ENCODE measurements around the gene LCN10.
"Not testable (repeated sequence)": the region's sequence is repeated elsewhere in the genome, so short reads cannot be mapped to it uniquely, and the experiment has no call there.

Gene LCN10

DNA sequence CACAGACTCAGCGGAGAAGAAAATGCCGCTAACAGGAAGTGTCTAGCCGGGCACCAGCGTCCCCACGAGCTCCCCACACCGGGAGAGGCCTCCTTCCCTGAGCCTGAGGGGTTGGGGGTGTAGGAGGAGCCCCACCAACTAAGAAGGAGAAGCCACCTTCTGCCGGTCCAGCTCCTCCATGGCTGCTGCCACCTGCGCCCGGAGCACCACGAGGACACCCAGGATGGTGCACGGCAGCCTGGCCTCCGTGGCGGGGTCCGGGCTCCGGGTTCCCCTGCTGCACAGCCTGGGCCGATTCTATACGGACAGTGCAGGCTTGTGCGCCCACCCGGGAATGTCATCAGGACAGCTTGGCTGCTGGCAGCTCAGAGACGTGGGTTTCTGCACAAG lies 15.0 kb upstream of the LCN10 start:
- no peak overlapping the region for H3K4me3 ChIP-seq (replicated peaks in 1 of 2; ENCODE audit: low read depth in 2 of 2, low read length in 2 of 2)
- TF ChIP-seq, protein P1, sequence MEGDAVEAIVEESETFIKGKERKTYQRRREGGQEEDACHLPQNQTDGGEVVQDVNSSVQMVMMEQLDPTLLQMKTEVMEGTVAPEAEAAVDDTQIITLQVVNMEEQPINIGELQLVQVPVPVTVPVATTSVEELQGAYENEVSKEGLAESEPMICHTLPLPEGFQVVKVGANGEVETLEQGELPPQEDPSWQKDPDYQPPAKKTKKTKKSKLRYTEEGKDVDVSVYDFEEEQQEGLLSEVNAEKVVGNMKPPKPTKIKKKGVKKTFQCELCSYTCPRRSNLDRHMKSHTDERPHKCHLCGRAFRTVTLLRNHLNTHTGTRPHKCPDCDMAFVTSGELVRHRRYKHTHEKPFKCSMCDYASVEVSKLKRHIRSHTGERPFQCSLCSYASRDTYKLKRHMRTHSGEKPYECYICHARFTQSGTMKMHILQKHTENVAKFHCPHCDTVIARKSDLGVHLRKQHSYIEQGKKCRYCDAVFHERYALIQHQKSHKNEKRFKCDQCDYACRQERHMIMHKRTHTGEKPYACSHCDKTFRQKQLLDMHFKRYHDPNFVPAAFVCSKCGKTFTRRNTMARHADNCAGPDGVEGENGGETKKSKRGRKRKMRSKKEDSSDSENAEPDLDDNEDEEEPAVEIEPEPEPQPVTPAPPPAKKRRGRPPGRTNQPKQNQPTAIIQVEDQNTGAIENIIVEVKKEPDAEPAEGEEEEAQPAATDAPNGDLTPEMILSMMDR (IDR thresholded peaks at IDR 0.05; ENCODE audit: low read depth, low read length), result no peak
- DNase-seq (ENCODE audit: low read depth in 2 of 2), result no peak

DNA sequence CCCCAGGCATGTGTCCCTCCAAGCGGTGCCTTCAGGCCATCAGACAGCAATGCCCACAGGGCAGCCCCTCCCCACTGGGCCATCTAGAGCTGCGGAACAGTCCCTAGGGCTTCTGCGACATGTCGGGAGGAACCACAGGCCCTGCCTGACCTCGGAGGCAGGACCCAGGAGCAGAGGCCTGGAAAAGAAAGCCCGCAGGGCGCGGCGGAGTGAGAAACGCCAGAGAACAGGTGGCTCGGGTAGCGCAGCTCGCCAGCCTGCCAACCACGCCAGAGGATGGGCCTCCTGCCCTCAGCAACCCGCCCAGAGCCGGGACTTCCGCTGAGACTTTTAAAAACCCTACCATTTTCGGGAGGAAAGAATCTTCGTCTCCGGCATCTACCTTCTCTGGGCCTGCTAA lies 14.6 kb upstream of the LCN10 start:
- no peak overlapping the region for H3K4me3 ChIP-seq (replicated peaks in 1 of 2; ENCODE audit: low read depth in 2 of 2, low read length in 2 of 2)
- TF ChIP-seq, protein P1 (IDR thresholded peaks at IDR 0.05; ENCODE audit: low read depth, low read length), result no peak
- DNase-seq (ENCODE audit: low read depth in 2 of 2), result no peak

DNA sequence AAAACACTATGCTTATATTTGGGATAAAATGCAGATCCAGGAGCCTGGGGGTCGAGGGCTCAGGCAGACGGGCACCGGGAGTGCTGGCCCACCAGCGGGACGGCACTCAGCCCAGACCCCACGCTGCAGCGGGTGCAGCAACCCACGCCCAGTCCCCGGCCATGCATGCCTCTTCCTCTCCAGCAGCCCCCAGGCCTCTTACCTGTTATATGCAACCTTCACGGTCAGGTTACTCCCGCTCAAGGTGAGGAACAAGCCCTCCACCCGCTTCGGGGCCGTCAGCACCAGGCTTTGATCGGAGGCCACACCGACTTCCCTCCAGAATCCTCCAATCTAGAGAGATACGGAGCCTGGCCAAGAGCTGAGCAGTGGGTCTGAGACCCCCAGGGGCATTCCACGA lies 14.1 kb upstream of the LCN10 start:
- no peak overlapping the region for H3K4me3 ChIP-seq (replicated peaks in 1 of 2; ENCODE audit: low read depth in 2 of 2, low read length in 2 of 2)
- no peak for DNase-seq (ENCODE audit: low read depth in 2 of 2)
- TF ChIP-seq, protein P1 (IDR thresholded peaks at IDR 0.05; ENCODE audit: low read depth, low read length), result no peak

- no peak for DNase-seq (ENCODE audit: low read depth in 2 of 2)
- H3K4me3 ChIP-seq (replicated peaks in 1 of 2; ENCODE audit: low read depth in 2 of 2, low read length in 2 of 2), result no peak overlapping the region
- TF ChIP-seq, protein P1 (IDR thresholded peaks at IDR 0.05; ENCODE audit: low read depth, low read length), result no peak
Observed at GRCh38 chr9:136756134-136756438, 13.3 kb upstream of the LCN10 start.

DNA sequence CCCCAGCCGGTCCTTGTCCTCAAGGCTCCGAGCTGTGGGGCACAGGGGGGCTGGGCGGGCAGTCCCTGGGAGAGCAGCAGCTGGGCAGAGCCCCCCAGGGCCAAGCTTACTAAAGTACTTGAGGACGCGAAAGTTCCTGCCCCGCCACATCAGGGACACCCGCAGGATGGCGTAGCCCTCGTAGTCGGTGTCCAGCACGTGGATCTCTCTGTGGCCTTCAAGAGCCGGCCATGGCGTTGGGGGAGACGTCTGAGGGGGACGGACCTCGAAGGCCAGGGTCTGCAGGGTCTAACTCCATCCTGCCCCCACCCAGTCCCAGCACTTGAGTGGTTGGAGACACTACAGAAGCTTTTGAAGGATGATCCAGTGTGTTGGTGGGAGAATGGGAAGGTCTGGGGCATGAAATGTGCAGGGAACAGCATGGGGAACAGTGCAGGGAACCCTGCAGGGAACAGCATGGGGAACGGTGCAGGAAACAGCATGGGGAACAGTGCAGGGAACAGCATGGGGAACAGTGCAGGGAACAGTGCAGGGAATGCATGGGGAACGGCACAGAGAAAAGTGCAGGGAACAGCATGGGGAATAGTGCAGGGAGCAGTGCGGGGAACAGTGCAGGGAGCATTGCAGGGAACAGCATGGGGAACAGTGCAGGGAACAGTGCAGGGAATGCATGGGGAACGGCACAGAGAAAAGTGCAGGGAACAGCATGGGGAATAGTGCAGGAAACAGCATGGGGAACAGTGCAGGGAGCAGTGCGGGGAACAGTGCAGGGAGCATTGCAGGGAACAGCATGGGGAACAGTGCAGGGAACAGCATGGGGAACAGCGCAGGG lies 12.8 kb upstream of the LCN10 start:
- not testable (repeated sequence) for DNase-seq (ENCODE audit: low read depth in 2 of 2); H3K4me3 ChIP-seq (replicated peaks in 1 of 2; ENCODE audit: low read depth in 2 of 2, low read length in 2 of 2)

GRCh38 chr9:136754626-136755301 lies 12.0 kb upstream of the LCN10 start:
- no peak overlapping the region for H3K4me3 ChIP-seq (replicated peaks in 1 of 2; ENCODE audit: low read depth in 2 of 2, low read length in 2 of 2)
- TF ChIP-seq, protein P1 (IDR thresholded peaks at IDR 0.05; ENCODE audit: low read depth, low read length), result no peak
- no peak for DNase-seq (ENCODE audit: low read depth in 2 of 2)

GRCh38 chr9:136754059-136754572 lies 11.4 kb upstream of the LCN10 start:
- DNase-seq (ENCODE audit: low read depth in 2 of 2), result no peak
- no peak overlapping the region for H3K4me3 ChIP-seq (replicated peaks in 1 of 2; ENCODE audit: low read depth in 2 of 2, low read length in 2 of 2)
- TF ChIP-seq, protein P1 (IDR thresholded peaks at IDR 0.05; ENCODE audit: low read depth, low read length), result no peak

All from cardiac fibroblast (primary cell).